PFSK-1 (cell line): ENCODE results near the gene LGR5.

ENCODE experiments used
- FOXP2 ChIP-seq: optimal IDR thresholded peaks from 2 replicates; pipeline ENCODE3; 2011; ENCODE audit warnings: borderline replicate concordance, control low read depth, inconsistent platforms; ENCODE audit not compliant: insufficient read depth; ENCODE audit errors: extremely low read length, extremely low read depth
- POLR2AphosphoS5 ChIP-seq: IDR thresholded peaks from 2 replicates; pipeline ENCODE4 v1.6.1; 2012; ENCODE audit warnings: low read depth, mild to moderate bottlenecking, control low read depth, low read length, moderate library complexity
- REST ChIP-seq, 2 experiments: IDR thresholded peaks; 2 replicates each; pipeline versions ENCODE4 v1.6.1 to v1.8.0; 2011 to 2012; ENCODE audit warnings: low read depth in 2 of 2, low read length in 2 of 2, control low read depth in 1 of 2, inconsistent platforms in 1 of 2, mild to moderate bottlenecking in 1 of 2, moderate library complexity in 1 of 2; ENCODE audit not compliant: insufficient read depth in 1 of 2
- SIN3A ChIP-seq: IDR thresholded peaks from 2 replicates; pipeline ENCODE4 v1.6.1; 2012; ENCODE audit warnings: mild to moderate bottlenecking, low read length, moderate library complexity, borderline replicate concordance; ENCODE audit not compliant: insufficient read depth
- TAF1 ChIP-seq: IDR thresholded peaks from 2 replicates; pipeline ENCODE4 v1.6.1; 2012; ENCODE audit warnings: low read length, control low read depth, borderline replicate concordance; ENCODE audit not compliant: insufficient read depth

The LGR5 gene

GRCh38 chr12:71440763-71441748 lies 1.5 kb downstream of the LGR5 start:
- no peak for TF ChIP-seq REST (IDR thresholded peaks at IDR 0.05; ENCODE audit: insufficient read depth in 1 of 2, low read depth in 2 of 2, low read length in 2 of 2)
- TF ChIP-seq TAF1 = no peak
- no peak for TF ChIP-seq FOXP2
- no peak for TF ChIP-seq POLR2AphosphoS5
- TF ChIP-seq SIN3A = no peak

- TF ChIP-seq FOXP2 (no peak), SIN3A (no peak), REST (IDR thresholded peaks at IDR 0.05; ENCODE audit: insufficient read depth in 1 of 2, low read depth in 2 of 2, low read length in 2 of 2) (no peak), POLR2AphosphoS5 (no peak), TAF1 (no peak)
Measured at GRCh38 chr12:71441836-71442566, 2.4 kb downstream of the LGR5 start.

GRCh38 chr12:71442567-71442931 lies 3.0 kb downstream of the LGR5 start:
- TF ChIP-seq FOXP2 (no peak), TAF1 (no peak), SIN3A (no peak), REST (IDR thresholded peaks at IDR 0.05; ENCODE audit: insufficient read depth in 1 of 2, low read depth in 2 of 2, low read length in 2 of 2) (no peak), POLR2AphosphoS5 (no peak)

- TF ChIP-seq FOXP2 (no peak), REST (IDR thresholded peaks at IDR 0.05; ENCODE audit: insufficient read depth in 1 of 2, low read depth in 2 of 2, low read length in 2 of 2) (no peak), TAF1 (no peak), POLR2AphosphoS5 (no peak), SIN3A (no peak)
Measured at GRCh38 chr12:71445071-71445470, 5.5 kb downstream of the LGR5 start.
